Vagina (tissue), 2 donors: ENCODE measurements around the gene ETDA. TPM values are rescaled to one million over a fixed set of nuclear protein-coding genes. Genes with fewer than 3 reads are reported as not detected.
"Not testable (repeated sequence)": the region's sequence is repeated elsewhere in the genome, so short reads cannot be mapped to it uniquely, and the experiment has no call there.

Experiments used
- DNase-seq, 2 donors: peaks; one replicate each; pipeline ENCODE4 v3.0.0-alpha.2; 2017; ENCODE audit errors: extremely low spot score in 2 of 2
- H3K27ac ChIP-seq: fragments of 200-600 bp; sonication (generic); one replicate; pipeline ENCODE4 v1.5.1; 2019
- H3K27me3 ChIP-seq: fragments of 200-600 bp; sonication (generic); one replicate; pipeline ENCODE4 v1.5.1; 2019
- H3K36me3 ChIP-seq, 2 donors: fragments of 200-600 bp; sonication (generic); one replicate each; pipeline ENCODE4 v1.5.1; 2017 to 2019
- H3K4me1 ChIP-seq: fragments of 200-600 bp; sonication (generic); one replicate; pipeline ENCODE4 v1.5.1; 2019
- H3K4me3 ChIP-seq, 2 donors: fragments of 200-600 bp; sonication (generic); 1 replicate in 1 of 2; 2 replicates in 1 of 2; pipeline ENCODE4 v1.5.1; 2016 to 2019
- H3K9me3 ChIP-seq: fragments of 200-600 bp; sonication (generic); one replicate; pipeline ENCODE4 v1.5.1; 2019
- POLR2A ChIP-seq, 2 donors: fragments of 450-650 bp; IDR thresholded peaks; one replicate each; pipeline ENCODE4 v1.6.1; 2017; ENCODE audit warnings: antibody characterized with exemption in 2 of 2, mild to moderate bottlenecking in 2 of 2, moderate library complexity in 2 of 2
- POLR2AphosphoS5 ChIP-seq, 2 donors: sonication (generic); formaldehyde crosslinking; IDR thresholded peaks; one replicate each; pipeline ENCODE4 v1.9.0; 2017; ENCODE audit warnings: antibody characterized with exemption in 2 of 2, mild to moderate bottlenecking in 2 of 2, low read depth in 1 of 2; ENCODE audit not compliant: insufficient read depth in 1 of 2
- intact Hi-C: fragments of 100-400 bp; cut with DNase I; formaldehyde crosslinking; loops from one replicate; pipeline ENCODE4 v1.15.1; 2023
- total RNA-seq: library from RNA; depleted of rRNA; stranded (reverse); fragments of >200 nt; gene quantifications from one replicate; pipeline ENCODE4 v1.2.3, GENCODE V29; 2016
- TF ChIP-seq, protein P1 (sequence below), 3 experiments: fragments of 450-650 bp in 2 of 3; fragments of 200-600 bp in 1 of 3; sonication (generic) in 1 of 3; IDR thresholded peaks; one replicate each; pipeline ENCODE4 v1.5.1; 2017 to 2019; ENCODE audit warnings: antibody characterized with exemption in 3 of 3, mild to moderate bottlenecking in 2 of 3, moderate library complexity in 2 of 3

ETDA gene
- total RNA-seq, result not detected

DNA sequence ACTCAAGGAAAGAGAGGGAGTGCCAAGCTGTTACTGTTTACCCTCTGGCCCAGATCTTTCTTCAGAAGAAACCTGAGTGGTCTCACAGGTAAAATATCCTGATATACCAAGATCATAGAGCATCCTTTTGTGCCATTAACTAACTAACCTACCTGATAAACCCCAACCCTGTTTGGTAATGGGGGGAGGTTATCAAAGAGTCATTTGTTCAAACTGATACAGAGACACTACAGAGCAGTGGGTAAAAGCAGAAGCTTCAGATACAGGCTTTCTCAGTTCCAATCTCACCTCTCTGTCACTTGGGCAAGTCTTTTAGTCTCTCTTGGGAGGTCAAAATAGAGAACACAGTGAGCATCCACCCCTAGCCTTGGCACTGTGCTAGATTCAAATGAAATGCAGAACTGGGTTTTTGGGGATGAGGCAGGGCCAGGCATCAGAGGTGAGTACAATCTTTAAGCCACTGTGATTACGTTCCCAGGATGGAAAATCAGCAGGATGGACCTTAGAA, at the start of gene ETDA:
Gene ETDA, plus strand, starts transcription at position 51 of the 508 bp plus-strand sequence. CDS start 1,216 bp downstream, outside the sequence.
- DNase-seq, H3K27me3 ChIP-seq, H3K9me3 ChIP-seq, H3K4me1 ChIP-seq, H3K4me3 ChIP-seq, H3K36me3 ChIP-seq, intact Hi-C loops, H3K27ac ChIP-seq: not testable (repeated sequence)

- H3K27me3 ChIP-seq, H3K4me1 ChIP-seq, H3K27ac ChIP-seq, DNase-seq, intact Hi-C loops, H3K36me3 ChIP-seq, H3K9me3 ChIP-seq, H3K4me3 ChIP-seq: not testable (repeated sequence)
These were observed 45.4 kb upstream of the ETDA start for GRCh38 chrX:135206427-135206826.

DNA sequence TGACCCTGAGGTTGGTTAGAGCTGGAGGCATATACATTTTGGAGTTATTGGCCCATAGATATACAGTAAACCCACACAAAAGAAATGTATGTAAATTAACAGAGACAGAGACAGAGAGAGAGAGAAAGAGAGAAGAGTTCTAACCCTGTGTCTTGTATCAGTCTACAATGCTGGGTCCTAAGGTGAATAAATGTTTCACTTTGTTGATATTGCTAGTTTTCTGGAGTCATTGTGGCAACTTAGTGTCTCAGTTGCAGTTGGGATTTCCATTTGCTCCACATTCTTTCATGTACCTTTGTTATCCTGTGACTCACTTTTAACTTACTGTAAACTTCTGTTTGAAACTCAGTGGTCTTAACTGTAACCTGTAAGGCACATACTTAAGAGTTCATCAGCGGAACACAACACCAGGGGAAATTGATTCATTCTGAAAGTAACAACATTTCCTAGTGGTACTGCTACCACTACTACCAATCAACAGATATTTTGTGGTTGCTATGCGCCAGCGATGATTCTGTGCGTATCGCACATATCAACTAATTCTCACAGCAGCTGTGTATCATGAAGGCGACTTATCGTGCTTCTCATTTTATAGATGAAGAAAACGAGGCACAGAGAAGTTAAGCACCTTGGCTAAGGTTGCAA, 38.5 kb upstream of the ETDA start:
- Histone ChIP-seq H3K27ac (no peak overlapping the region), H3K27me3 (no peaks in the 10 kb centered on the region), H3K4me3 (no peak overlapping the region), H3K36me3 (no peaks in the 10 kb centered on the region), H3K9me3 (no peaks in the 10 kb centered on the region), H3K4me1 (no peaks in the 10 kb centered on the region)
- DNase-seq, result no peak
- intact Hi-C loops, result no loop called here
- no peak for TF ChIP-seq POLR2A (IDR thresholded peaks at IDR 0.05)
- TF ChIP-seq, protein P1, sequence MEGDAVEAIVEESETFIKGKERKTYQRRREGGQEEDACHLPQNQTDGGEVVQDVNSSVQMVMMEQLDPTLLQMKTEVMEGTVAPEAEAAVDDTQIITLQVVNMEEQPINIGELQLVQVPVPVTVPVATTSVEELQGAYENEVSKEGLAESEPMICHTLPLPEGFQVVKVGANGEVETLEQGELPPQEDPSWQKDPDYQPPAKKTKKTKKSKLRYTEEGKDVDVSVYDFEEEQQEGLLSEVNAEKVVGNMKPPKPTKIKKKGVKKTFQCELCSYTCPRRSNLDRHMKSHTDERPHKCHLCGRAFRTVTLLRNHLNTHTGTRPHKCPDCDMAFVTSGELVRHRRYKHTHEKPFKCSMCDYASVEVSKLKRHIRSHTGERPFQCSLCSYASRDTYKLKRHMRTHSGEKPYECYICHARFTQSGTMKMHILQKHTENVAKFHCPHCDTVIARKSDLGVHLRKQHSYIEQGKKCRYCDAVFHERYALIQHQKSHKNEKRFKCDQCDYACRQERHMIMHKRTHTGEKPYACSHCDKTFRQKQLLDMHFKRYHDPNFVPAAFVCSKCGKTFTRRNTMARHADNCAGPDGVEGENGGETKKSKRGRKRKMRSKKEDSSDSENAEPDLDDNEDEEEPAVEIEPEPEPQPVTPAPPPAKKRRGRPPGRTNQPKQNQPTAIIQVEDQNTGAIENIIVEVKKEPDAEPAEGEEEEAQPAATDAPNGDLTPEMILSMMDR (IDR thresholded peaks at IDR 0.05), result no peak
- no peak for TF ChIP-seq POLR2AphosphoS5 (IDR thresholded peaks at IDR 0.05; ENCODE audit: insufficient read depth in 1 of 2, low read depth in 1 of 2)

GRCh38 chrX:135245989-135246388, 5.9 kb upstream of the ETDA start:
- DNase-seq, H3K4me1 ChIP-seq, H3K27ac ChIP-seq, H3K9me3 ChIP-seq, H3K27me3 ChIP-seq, H3K36me3 ChIP-seq, H3K4me3 ChIP-seq, intact Hi-C loops: not testable (repeated sequence)

GRCh38 chrX:135256087-135256684, 4.3 kb downstream of the ETDA start:
- H3K4me3 ChIP-seq, H3K9me3 ChIP-seq, H3K27ac ChIP-seq, H3K36me3 ChIP-seq, H3K4me1 ChIP-seq, H3K27me3 ChIP-seq, intact Hi-C loops, DNase-seq: not testable (repeated sequence)

DNA sequence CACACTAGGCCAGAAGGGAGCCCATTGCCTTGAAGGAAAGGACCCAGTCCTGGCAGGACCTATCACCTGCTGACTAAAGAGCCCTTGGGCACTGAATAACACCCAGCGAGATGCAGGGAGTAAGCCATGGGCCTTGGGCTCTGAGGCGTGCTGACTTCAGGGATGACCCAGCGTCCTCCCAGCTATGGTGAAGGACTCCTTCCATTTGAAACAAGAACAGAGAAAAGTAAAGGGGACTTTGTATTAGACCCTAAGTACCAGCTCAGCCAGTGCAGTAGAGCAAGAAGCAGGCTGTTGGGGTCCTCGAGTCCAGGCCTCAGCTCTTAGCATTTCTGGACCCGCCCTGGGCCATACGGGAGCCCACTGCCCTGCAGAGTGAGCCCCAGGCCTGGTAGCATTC, 5.1 kb downstream of the ETDA start:
- Histone ChIP-seq H3K4me3 (no peak overlapping the region), H3K27ac (no peak overlapping the region), H3K4me1 (no peaks in the 10 kb centered on the region), H3K9me3 (no peaks in the 10 kb centered on the region), H3K27me3 (no peaks in the 10 kb centered on the region), H3K36me3 (no peaks in the 10 kb centered on the region)
- DNase-seq, result no peak
- TF ChIP-seq POLR2AphosphoS5 (IDR thresholded peaks at IDR 0.05; ENCODE audit: insufficient read depth in 1 of 2, low read depth in 1 of 2) (no peak), POLR2A (IDR thresholded peaks at IDR 0.05) (no peak)
- TF ChIP-seq, protein P1 (IDR thresholded peaks at IDR 0.05), result no peak
- intact Hi-C loops, result no loop called here

- no peaks in the 10 kb centered on the region for H3K9me3 ChIP-seq
- no peak overlapping the region for H3K4me3 ChIP-seq
- H3K27me3 ChIP-seq, result no peaks in the 10 kb centered on the region
- no peaks in the 10 kb centered on the region for H3K36me3 ChIP-seq
- TF ChIP-seq, protein P1 (IDR thresholded peaks at IDR 0.05), result no peak
- TF ChIP-seq POLR2A (IDR thresholded peaks at IDR 0.05) (no peak), POLR2AphosphoS5 (IDR thresholded peaks at IDR 0.05; ENCODE audit: insufficient read depth in 1 of 2, low read depth in 1 of 2) (no peak)
- no peak overlapping the region for H3K27ac ChIP-seq
- intact Hi-C loops, result no loop called here
- no peaks in the 10 kb centered on the region for H3K4me1 ChIP-seq
- no peak for DNase-seq
These were observed 5.6 kb downstream of the ETDA start for GRCh38 chrX:135257469-135257868.

DNA sequence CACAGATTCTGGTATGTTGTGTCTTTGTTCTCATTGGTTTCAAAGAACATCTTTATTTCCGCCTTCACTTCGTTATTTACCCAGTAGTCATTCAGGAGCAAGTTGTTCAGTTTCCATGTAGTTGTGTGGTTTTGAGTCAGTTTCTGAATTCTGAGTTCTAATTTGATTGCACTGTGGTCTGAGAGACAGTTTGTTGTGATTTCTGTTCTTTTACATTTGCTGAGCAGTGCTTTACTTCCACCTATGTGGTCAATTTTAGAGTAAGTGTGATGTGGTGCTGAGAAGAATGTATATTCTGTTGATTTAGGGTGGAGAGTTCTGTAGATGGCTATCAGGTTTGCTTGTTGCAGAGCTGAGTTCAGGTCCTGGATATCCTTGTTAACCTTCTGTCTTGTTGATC, 9.1 kb downstream of the ETDA start:
- H3K9me3 ChIP-seq, H3K27me3 ChIP-seq, H3K4me1 ChIP-seq, H3K4me3 ChIP-seq, H3K36me3 ChIP-seq, intact Hi-C loops, DNase-seq, H3K27ac ChIP-seq: not testable (repeated sequence)

- H3K4me3 ChIP-seq, H3K27me3 ChIP-seq, H3K27ac ChIP-seq, H3K4me1 ChIP-seq, DNase-seq, H3K9me3 ChIP-seq, intact Hi-C loops, H3K36me3 ChIP-seq: not testable (repeated sequence)
These were observed 11.5 kb downstream of the ETDA start for GRCh38 chrX:135263376-135263775.
